NK-92 (cell line): Measurements from ENCODE around the gene ARPC1A.
A peak's percentile ranks its signal among the peaks of the same experiment; 100 is the strongest.
"Not testable (repeated sequence)": the region's sequence is repeated elsewhere in the genome, so short reads cannot be mapped to it uniquely, and the experiment has no call there.

Experiments
- DNase-seq: peaks from one replicate; lab custom pipeline; 2025; ENCODE audit not compliant: unreplicated experiment; lab: John Stamatoyannopoulos, UW

ARPC1A gene

DNA sequence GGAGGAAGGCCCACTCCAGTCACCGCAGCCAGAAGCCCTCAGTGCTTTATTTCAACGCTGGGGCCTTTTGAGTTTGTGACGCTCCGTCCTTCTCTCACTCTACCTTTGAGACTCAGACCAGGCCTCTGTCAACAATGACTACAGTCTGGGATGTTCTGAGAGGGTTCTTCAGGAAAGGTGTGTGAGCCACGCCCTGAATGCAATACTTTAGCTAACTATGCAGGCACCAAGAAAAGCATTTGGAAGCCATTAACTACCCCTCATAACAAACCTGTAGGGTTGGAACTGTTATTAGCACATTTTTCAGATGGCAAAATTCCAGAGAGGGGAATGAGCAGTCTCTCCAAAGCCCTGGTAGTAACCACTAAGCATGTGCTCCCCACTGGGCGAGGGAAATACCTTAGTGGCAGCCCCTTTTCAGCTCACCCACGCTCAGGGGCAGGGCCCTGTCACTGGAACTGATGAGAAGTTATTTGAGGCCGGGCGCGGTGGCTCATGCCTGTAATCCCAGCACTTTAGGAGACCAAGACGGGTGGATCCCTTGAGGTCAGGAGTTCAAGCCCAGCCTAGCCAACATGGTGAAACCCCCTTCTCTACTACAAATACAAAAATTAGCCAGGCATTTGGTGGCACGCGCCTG is 43.2 kb downstream of the ARPC1A start:
- DNase-seq, result no peak

DNA sequence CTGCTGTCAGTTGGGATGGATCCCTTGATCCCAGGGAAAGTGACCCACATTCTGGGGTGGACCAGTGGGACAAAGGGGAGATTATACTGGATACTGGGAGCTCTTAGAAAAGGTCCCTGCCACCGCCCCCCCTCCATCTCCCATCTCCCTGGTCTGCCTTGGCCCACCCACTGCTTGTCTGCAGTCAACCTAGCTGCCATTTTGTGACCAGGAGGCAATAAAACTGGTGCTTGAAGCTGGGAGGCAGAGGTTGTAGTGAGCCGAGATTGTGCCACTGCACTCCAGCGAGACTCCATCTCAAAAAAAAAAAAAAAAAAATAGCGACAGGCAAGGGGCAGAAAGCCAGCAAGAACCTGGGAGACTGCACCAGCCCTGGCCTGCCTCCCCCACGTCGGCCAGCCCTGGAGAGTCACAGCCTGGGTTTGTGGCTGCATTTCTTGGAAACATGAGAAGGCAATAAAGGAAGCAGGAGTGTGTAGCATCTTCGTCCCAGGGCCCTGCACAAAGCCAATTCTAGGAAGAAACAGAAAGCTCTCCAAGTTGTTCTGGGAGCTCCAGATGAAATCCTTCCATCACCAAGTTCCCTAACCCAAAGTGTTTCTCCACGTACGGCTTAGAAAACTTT is 44.2 kb downstream of the ARPC1A start:
- no peak for DNase-seq

DNA sequence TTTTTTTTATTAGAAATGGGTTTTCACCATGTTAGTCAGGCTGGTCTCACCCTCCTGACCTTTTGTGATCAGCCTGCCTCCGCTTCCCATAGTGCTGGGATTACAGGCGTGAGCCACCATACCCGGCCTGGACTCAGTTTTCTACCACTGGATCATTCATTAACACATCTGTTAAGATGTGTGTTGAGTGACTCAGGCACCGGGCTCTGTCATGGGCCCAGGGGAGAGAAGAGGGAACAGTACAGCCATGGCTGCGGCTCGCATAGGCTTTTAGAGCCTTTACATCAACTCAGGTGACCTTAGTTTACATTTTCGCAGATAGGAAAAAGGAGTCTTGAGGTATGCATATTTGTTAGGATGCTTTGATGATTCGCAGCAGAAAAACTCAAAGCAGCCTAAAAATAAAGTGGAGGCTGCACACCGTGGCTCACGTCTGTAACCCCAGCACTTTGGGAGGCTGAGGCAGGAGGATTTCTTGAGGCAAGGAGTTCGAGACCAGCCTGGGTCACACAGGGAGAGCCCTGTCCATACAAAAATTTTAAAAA is 45.8 kb downstream of the ARPC1A start:
- no peak for DNase-seq

DNA sequence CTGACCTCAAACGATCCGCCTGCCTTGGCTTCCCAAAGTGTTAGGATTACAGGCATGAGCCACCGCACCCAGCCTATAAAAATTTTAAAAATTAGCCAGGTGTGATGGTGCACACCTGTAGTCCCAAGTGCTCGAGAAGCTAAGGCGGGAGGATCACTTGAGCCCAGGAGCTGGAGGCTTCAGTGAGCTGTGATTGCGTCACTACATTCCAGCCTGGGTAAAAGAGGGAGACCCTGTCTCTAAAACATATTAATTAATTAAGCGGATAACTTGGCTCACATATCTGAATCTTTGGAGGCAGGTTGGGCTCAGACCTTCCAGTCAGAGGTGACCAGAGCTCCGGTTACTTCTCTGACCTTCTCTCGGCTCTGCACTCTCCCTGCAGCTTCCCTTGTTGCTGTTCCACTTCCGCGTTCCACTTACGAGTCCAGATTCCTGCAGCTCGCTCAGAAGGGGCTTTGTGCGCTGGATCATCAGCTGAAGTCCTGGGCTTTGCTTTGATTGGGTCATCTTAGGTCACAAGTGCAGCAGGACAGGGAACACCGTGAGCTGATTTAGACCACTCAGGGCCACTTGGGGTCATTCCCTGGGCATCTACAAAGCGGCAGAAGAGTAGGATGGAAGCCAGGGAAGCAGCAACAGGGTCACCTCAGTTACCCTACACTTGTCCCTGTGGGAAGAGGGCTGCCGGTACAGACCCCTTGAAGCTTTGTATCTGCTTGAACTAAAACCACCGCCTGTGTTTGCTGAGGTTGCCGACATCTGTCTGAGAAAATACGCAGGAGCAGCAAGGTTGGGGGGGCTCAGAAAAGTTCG is 46.8 kb downstream of the ARPC1A start:
- no peak for DNase-seq

GRCh38 chr7:99373091-99374066 is 47.7 kb downstream of the ARPC1A start:
- DNase-seq, result no peak

DNA sequence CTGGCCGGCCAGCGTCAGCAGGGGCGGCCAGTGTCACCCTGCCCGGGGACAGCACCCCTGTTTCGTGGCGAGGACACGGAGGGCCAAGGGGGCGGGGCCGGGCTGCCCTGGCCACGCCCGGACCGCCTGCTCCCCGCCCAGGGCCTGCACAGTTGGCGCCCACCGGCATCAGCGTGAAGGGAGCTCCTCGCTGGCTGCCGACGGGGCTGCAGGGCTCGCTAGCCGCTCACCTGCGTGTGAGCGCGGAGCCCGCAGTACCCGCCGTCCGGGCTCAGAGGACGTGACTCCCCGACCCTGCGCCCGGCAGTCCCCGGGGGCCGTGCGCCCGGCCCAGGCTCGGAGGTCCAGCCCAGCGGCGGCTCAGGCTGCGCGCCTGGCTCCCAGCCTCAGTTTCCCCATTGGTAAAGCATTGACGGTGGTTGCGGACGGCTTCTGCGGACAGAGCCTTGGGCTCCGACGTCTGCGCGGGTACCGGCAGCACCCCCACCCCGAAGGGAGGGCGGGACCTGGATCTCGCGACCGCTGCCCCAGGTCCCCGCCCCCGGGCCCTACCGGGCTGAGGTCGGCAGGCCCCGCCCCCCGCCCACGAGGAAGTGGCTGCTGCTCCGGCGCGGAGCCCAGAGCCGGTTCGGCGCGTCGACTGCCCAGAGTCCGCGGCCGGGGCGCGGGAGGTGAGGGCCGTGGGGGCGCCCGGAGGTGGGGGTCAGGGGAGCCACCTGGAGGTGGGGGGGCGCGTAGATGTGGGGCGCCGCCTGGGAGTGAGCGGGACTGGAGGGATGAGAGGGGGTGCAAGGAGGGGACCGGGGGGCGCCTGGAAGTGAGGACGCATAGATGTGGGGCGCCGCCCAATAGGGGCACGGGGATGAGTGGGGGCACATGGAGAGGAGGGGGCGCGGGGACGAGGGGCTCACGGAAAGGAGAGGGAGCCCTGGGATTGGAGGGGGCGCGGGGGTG is 48.7 kb downstream of the ARPC1A start, which contains the start of gene ARPC1B:
Gene ARPC1B, plus strand, starts transcription at position 620 of the 954 bp plus-strand sequence. CDS start 10,985 bp downstream, outside the sequence.
- no peak for DNase-seq

DNA sequence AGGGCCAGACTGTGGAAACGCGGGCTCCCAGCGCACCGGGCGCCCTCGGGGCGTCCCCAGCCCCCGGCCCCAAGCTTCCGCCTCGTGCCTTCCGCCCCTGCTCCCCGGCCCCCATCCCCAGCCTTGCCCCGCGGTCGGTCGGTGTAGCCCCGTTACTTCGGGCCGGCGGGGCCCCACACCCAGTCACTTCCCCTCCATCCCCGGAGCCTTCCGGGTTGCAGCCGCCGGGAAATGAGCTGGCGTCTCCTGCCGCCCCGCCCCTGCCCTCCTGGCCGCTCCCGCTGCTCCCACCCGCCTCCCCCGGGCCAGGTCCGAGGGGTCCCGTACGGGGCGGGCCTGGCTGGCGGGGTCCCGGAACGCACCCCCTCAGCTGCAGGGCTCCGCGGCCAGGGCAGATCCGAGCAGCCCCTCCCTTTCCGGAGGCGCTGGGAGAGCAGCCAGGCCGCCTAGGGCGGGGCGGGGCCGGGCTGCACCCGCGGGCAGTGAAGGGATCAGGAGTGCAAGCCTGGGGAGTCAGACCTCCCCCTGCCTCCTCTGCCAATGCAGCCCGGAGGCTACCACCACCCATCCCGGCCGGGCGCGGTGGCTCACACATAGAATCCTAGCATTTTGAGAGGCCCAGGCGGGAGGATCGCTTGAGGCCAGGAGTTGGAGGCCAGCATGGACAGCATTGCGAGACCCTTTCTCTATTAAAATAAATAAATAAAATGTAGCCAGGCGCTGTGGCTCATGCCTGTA is 49.5 kb downstream of the ARPC1A start:
- no peak for DNase-seq

DNA sequence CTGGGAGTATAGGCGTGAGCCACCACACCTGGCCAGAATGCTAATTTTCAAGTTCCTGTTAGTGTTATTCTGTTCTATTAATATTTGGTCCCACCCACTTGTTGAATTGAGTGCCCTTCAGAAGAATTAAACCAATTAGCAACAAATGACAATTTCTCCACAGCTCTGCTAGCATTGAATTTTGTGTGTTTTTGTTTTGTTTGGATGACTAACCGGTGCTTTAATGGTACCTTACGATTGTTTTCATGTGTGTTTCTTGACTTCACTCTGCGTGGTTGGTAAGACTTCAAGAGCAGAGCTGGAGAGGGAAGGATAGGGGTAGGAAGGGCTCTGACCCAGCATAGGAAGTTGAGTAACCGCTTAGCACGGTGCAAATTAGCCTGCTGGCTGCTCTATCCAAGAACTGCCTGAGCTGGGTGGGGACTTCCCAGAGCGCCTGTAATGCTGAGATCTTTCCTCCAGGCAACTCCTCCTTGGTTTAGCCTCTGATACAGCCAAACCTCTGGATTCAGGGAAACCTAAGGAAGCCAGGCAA is 53.4 kb downstream of the ARPC1A start:
- no peak for DNase-seq

GRCh38 chr7:99379693-99380031 is 54.0 kb downstream of the ARPC1A start:
- not testable (repeated sequence) for DNase-seq

GRCh38 chr7:99380032-99380822 is 54.5 kb downstream of the ARPC1A start:
- DNase-seq, result no peak

- DNase-seq, result peak; percentile 69
Observed at GRCh38 chr7:99380823-99381663, 55.3 kb downstream of the ARPC1A start.

GRCh38 chr7:99381664-99382075 is 56.0 kb downstream of the ARPC1A start:
- DNase-seq, result no peak

DNA sequence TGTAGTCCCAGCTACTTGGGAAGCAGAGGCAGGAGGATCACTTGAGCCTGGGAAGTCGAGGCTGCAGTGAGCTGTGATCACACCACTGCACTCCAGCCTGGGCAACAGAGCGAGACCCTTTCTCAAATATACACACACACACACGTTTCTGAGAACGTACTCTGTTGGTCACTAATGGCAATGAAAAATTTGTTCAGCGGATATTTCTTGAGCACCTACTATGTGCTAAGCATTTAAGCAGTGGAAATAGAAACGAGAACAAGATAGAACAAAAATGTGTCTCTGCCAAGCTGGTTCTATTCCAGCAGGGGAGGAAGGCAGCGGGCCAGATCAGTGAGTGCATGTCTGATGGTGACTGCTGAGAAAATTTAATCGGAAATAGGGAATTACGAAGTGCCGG is 57.5 kb downstream of the ARPC1A start:
- no peak for DNase-seq

GRCh38 chr7:99383791-99384370 is 58.2 kb downstream of the ARPC1A start:
- no peak for DNase-seq

GRCh38 chr7:99384523-99384922 is 58.8 kb downstream of the ARPC1A start:
- no peak for DNase-seq

- no peak for DNase-seq
Observed at GRCh38 chr7:99385564-99385963, 59.9 kb downstream of the ARPC1A start.
